Osteoblast (primary cell): ENCODE data around the gene NMNAT3. TPM values are rescaled to one million over a fixed set of nuclear protein-coding genes. Genes with fewer than 3 reads are reported as not detected.

Source experiments
- DNase-seq: peaks from one replicate; pipeline ENCODE4 v3.0.0; 2011; ENCODE audit warnings: low spot score, mixed read lengths; ENCODE audit not compliant: insufficient read length; ENCODE audit errors: missing footprints
- H2AFZ ChIP-seq: 2 replicates; pipeline ENCODE4 v1.6.0; 2011; ENCODE audit warnings: mild to moderate bottlenecking, low read length
- H3K27ac ChIP-seq: 2 replicates; pipeline ENCODE4 v1.5.1; 2011; ENCODE audit warnings: mild to moderate bottlenecking, low read depth, low read length, moderate library complexity
- H3K27me3 ChIP-seq: 2 replicates; pipeline ENCODE4 v1.6.0; 2012; ENCODE audit warnings: mild to moderate bottlenecking, control low read depth, inconsistent platforms, low read length, moderate library complexity; ENCODE audit not compliant: insufficient read depth
- H3K36me3 ChIP-seq: 2 replicates; pipeline ENCODE4 v1.5.1; 2011; ENCODE audit warnings: mild to moderate bottlenecking, low read length, control low read depth, moderate library complexity; ENCODE audit not compliant: insufficient read depth
- H3K4me1 ChIP-seq: 2 replicates; pipeline ENCODE4 v1.5.1; 2011; ENCODE audit warnings: mild to moderate bottlenecking, low read length, control low read depth, moderate library complexity; ENCODE audit not compliant: insufficient read depth
- H3K4me2 ChIP-seq: 2 replicates; pipeline ENCODE4 v1.6.0; 2011; ENCODE audit warnings: mild to moderate bottlenecking, low read length; ENCODE audit not compliant: insufficient read depth
- H3K4me3 ChIP-seq: fragments of 200-600 bp; sonication (generic); 3 replicates; pipeline ENCODE4 v1.5.1; 2012; ENCODE audit warnings: mild to moderate bottlenecking, low read length, inconsistent platforms; ENCODE audit not compliant: insufficient read depth
- H3K79me2 ChIP-seq: 2 replicates; pipeline ENCODE4 v1.6.0; 2012; ENCODE audit warnings: mild to moderate bottlenecking, low read length, control low read depth, inconsistent platforms; ENCODE audit not compliant: insufficient read depth
- H3K9me3 ChIP-seq: 2 replicates; pipeline ENCODE4 v1.5.1; 2011; ENCODE audit warnings: low read depth, low read length, control low read depth
- H4K20me1 ChIP-seq: 2 replicates; pipeline ENCODE4 v1.6.0; 2012; ENCODE audit warnings: mild to moderate bottlenecking, low read length, control low read depth; ENCODE audit not compliant: insufficient read depth
- CTCF ChIP-seq: IDR thresholded peaks from 2 replicates; pipeline ENCODE4 v1.5.1; 2011; ENCODE audit warnings: mild to moderate bottlenecking, low read depth, low read length, moderate library complexity; ENCODE audit errors: extremely low read depth
- total RNA-seq: library from RNA; depleted of rRNA; stranded (reverse); fragments of >200 nt; gene quantifications from 2 replicates; pipeline ENCODE4 v1.2.3, GENCODE V29; 2012

NMNAT3 gene
- total RNA-seq, 1 donor, result 0.36 TPM

- H3K9me3 ChIP-seq, result no peaks in the 10 kb centered on the region
- no peaks in the 10 kb centered on the region for H4K20me1 ChIP-seq
- H2AFZ ChIP-seq, result no peak overlapping the region
- no peak for TF ChIP-seq CTCF
- no peak overlapping the region for H3K4me3 ChIP-seq
- no peak for DNase-seq
- no peaks in the 10 kb centered on the region for H3K79me2 ChIP-seq
- no peak overlapping the region for H3K4me2 ChIP-seq
- no peaks in the 10 kb centered on the region for H3K36me3 ChIP-seq
- H3K27ac ChIP-seq, result no peak overlapping the region
- no peaks in the 10 kb centered on the region for H3K27me3 ChIP-seq
- no peaks in the 10 kb centered on the region for H3K4me1 ChIP-seq
These were observed 151.6 kb downstream of the NMNAT3 start for GRCh38 chr3:139526146-139526545.

GRCh38 chr3:139524841-139525636 is 152.7 kb downstream of the NMNAT3 start:
- H3K4me3 ChIP-seq, result no peak overlapping the region
- DNase-seq, result no peak
- H3K4me2 ChIP-seq, result no peak overlapping the region
- no peak for TF ChIP-seq CTCF
- no peak overlapping the region for H2AFZ ChIP-seq
- H3K4me1 ChIP-seq, result no peaks in the 10 kb centered on the region
- H3K27me3 ChIP-seq, result no peaks in the 10 kb centered on the region
- H4K20me1 ChIP-seq, result no peaks in the 10 kb centered on the region
- no peaks in the 10 kb centered on the region for H3K79me2 ChIP-seq
- H3K9me3 ChIP-seq, result no peaks in the 10 kb centered on the region
- no peak overlapping the region for H3K27ac ChIP-seq
- no peaks in the 10 kb centered on the region for H3K36me3 ChIP-seq

GRCh38 chr3:139523718-139524117 is 154.1 kb downstream of the NMNAT3 start:
- DNase-seq, result no peak
- no peaks in the 10 kb centered on the region for H3K4me1 ChIP-seq
- no peak overlapping the region for H3K4me2 ChIP-seq
- H3K9me3 ChIP-seq, result no peaks in the 10 kb centered on the region
- H2AFZ ChIP-seq, result no peak overlapping the region
- no peaks in the 10 kb centered on the region for H3K27me3 ChIP-seq
- H3K79me2 ChIP-seq, result no peaks in the 10 kb centered on the region
- no peak overlapping the region for H3K27ac ChIP-seq
- H4K20me1 ChIP-seq, result no peaks in the 10 kb centered on the region
- no peaks in the 10 kb centered on the region for H3K36me3 ChIP-seq
- TF ChIP-seq CTCF, result no peak
- no peak overlapping the region for H3K4me3 ChIP-seq

- TF ChIP-seq CTCF, result no peak
- Histone ChIP-seq H3K36me3 (no peaks in the 10 kb centered on the region), H2AFZ (no peak overlapping the region), H3K4me1 (no peaks in the 10 kb centered on the region), H3K27me3 (no peaks in the 10 kb centered on the region), H3K4me3 (no peak overlapping the region), H3K27ac (no peak overlapping the region), H3K9me3 (no peaks in the 10 kb centered on the region), H3K79me2 (no peaks in the 10 kb centered on the region), H4K20me1 (no peaks in the 10 kb centered on the region), H3K4me2 (no peak overlapping the region)
- DNase-seq, result no peak
These were observed 154.6 kb downstream of the NMNAT3 start for GRCh38 chr3:139523166-139523565.
